Endothelial cell of umbilical vein (primary cell): ENCODE measurements around the gene ZDHHC20. TPM values are rescaled to one million over a fixed set of nuclear protein-coding genes. Genes with fewer than 3 reads are reported as not detected.

Experiments
- BruUV-seq: library from RNA; stranded (reverse); fragments of 400-500 nt; replicated peaks from 2 replicates; lab custom pipeline; 2021; lab: Mats Ljungman, UMichigan
- CTCF ChIA-PET: fragments of 300-600, 350-600 bp; sonication (Branson Sonifier 250); formaldehyde crosslinking; loops from one replicate; lab custom pipeline; 2021; ENCODE audit warnings: antibody characterized with exemption, inconsistent platforms; lab: Charles Lee
- POLR2A ChIA-PET: fragments of 300-600, 350-600 bp; sonication (Branson Sonifier 250); formaldehyde crosslinking; loops from one replicate; lab custom pipeline; 2021; ENCODE audit warnings: antibody characterized with exemption, inconsistent platforms; lab: Charles Lee
- DNase-seq: peaks from one replicate; pipeline ENCODE4 v3.0.0-alpha.2; 2011; ENCODE audit warnings: low read depth, low spot score
- FAIRE-seq: peaks from 2 replicates; lab custom pipeline; 2011; peaks lifted over from hg19 to GRCh38; lab: Jason Lieb, UNC
- H2AFZ ChIP-seq: 2 replicates; pipeline ENCODE4 v1.6.0; 2012; ENCODE audit warnings: low read depth, low read length, control low read depth, inconsistent platforms
- H3K27ac ChIP-seq: 2 replicates; pipeline ENCODE4 v1.5.1; 2011; ENCODE audit warnings: low read depth, mild to moderate bottlenecking, control low read depth, low read length, moderate library complexity; ENCODE audit not compliant: insufficient read depth
- H3K27me3 ChIP-seq, 2 experiments: 2 replicates each; pipeline versions ENCODE4 v1.6.0 to v1.6.1; 2011; ENCODE audit warnings: low read length in 2 of 2, mixed read lengths in 1 of 2; ENCODE audit not compliant: control insufficient read depth in 2 of 2, insufficient read depth in 2 of 2
- H3K36me3 ChIP-seq, 2 experiments: 2 replicates in 1 of 2; 3 replicates in 1 of 2; pipeline ENCODE4 v1.5.1; 2011; ENCODE audit warnings: low read length in 2 of 2, mild to moderate bottlenecking in 1 of 2, moderate library complexity in 1 of 2; ENCODE audit not compliant: control insufficient read depth in 2 of 2, insufficient read depth in 2 of 2; ENCODE audit errors: extremely low read depth in 1 of 2
- H3K4me1 ChIP-seq: 3 replicates; pipeline ENCODE4 v1.5.1; 2011; ENCODE audit warnings: mild to moderate bottlenecking, low read length; ENCODE audit not compliant: control insufficient read depth, insufficient read depth; ENCODE audit errors: extremely low read depth
- H3K4me2 ChIP-seq: 2 replicates; pipeline ENCODE4 v1.6.1; 2011; ENCODE audit warnings: low read length, control low read depth, mixed read lengths; ENCODE audit not compliant: insufficient read depth
- H3K4me3 ChIP-seq, 3 experiments: fragments of 200-600 bp in 1 of 3; sonication (generic), shearing (Covaris generic) in 1 of 3; replicated peaks in 1 of 3; 2 replicates each; pipeline ENCODE4 v1.5.1; 2011 to 2016; ENCODE audit warnings: control low read depth in 3 of 3, low read length in 3 of 3, mild to moderate bottlenecking in 2 of 3, inconsistent platforms in 1 of 3, low read depth in 1 of 3, moderate library complexity in 1 of 3; ENCODE audit not compliant: insufficient read depth in 1 of 3
- H3K79me2 ChIP-seq: 2 replicates; pipeline ENCODE4 v1.6.0; 2012; ENCODE audit warnings: low read length, inconsistent platforms; ENCODE audit not compliant: control insufficient read depth, insufficient read depth
- H3K9ac ChIP-seq: replicated peaks from 2 replicates; pipeline ENCODE3; 2011; ENCODE audit warnings: low read length, control low read depth; ENCODE audit not compliant: insufficient read depth; ENCODE audit errors: extremely low read depth
- H3K9me1 ChIP-seq: replicated peaks from 3 replicates; pipeline ENCODE4 v1.6.0; 2011; ENCODE audit warnings: mild to moderate bottlenecking, low read length; ENCODE audit not compliant: control insufficient read depth, insufficient read depth; ENCODE audit errors: extremely low read depth
- H3K9me3 ChIP-seq: replicated peaks from 2 replicates; pipeline ENCODE4 v1.5.1; 2012; ENCODE audit warnings: low read length, inconsistent platforms; ENCODE audit not compliant: control insufficient read depth, insufficient read depth
- H4K20me1 ChIP-seq: replicated peaks from 2 replicates; pipeline ENCODE3; 2011; ENCODE audit warnings: mild to moderate bottlenecking, low read length; ENCODE audit not compliant: control insufficient read depth, insufficient read depth; ENCODE audit errors: extremely low read depth
- EZH2 ChIP-seq: IDR thresholded peaks from 2 replicates; pipeline ENCODE4 v1.6.1; 2012; ENCODE audit warnings: borderline replicate concordance, low read depth, mild to moderate bottlenecking, moderate library complexity, low read length, inconsistent platforms; ENCODE audit not compliant: severe bottlenecking
- FOS ChIP-seq: IDR thresholded peaks from 2 replicates; pipeline ENCODE4 v1.6.1; 2011; ENCODE audit warnings: mild to moderate bottlenecking, low read length, moderate library complexity, borderline replicate concordance; ENCODE audit not compliant: insufficient read depth
- GATA2 ChIP-seq: IDR thresholded peaks from 2 replicates; pipeline ENCODE4 v1.7.0; 2011; ENCODE audit warnings: low read depth, mild to moderate bottlenecking, moderate library complexity, mixed read lengths, low read length; ENCODE audit not compliant: insufficient read length, insufficient read depth
- JUN ChIP-seq: IDR thresholded peaks from 2 replicates; pipeline ENCODE4 v1.6.1; 2011; ENCODE audit warnings: borderline replicate concordance, low read depth; ENCODE audit not compliant: insufficient read length, insufficient read depth
- MYC ChIP-seq: IDR thresholded peaks from one replicate; pipeline ENCODE4 v1.6.1; 2011; ENCODE audit warnings: mild to moderate bottlenecking, low read depth, low read length
- POLR2A ChIP-seq: IDR thresholded peaks from 2 replicates; pipeline ENCODE4 v1.6.1; 2012; ENCODE audit warnings: low read depth, mild to moderate bottlenecking, control low read depth, low read length
- POLR2AphosphoS5 ChIP-seq: IDR thresholded peaks from 2 replicates; pipeline ENCODE4 v1.6.1; 2012; ENCODE audit warnings: low read depth, mild to moderate bottlenecking, control low read depth, low read length, moderate library complexity; ENCODE audit not compliant: insufficient read depth
- dilution Hi-C: fragments of 300-500 bp; cut with MboI; formaldehyde crosslinking; loops from one replicate; pipeline ENCODE4 v1.15.0; 2019; ENCODE audit warnings: low sequenced_read_pairs; ENCODE audit not compliant: extremely low pct_ligation_motif_present
- intact Hi-C: fragments of 100-400 bp; cut with micrococcal nuclease; formaldehyde crosslinking; loops from one replicate; pipeline ENCODE4 v1.10.0; 2022
- polyA plus RNA-seq, 4 experiments: library from polyadenylated mRNA; depleted of rRNA in 3 of 4; stranded (reverse) in 3 of 4; unstranded in 1 of 4; fragments of >200 nt; gene quantifications; 2 replicates each; pipeline versions ENCODE4 v1.2.1 to v1.2.3, GENCODE V29; 2011 to 2012; ENCODE audit warnings: missing spikeins in 1 of 4
- total RNA-seq: library from RNA; stranded (reverse); gene quantifications from 2 replicates; pipeline ENCODE4 v1.2.3, GENCODE V29; 2021
- TF ChIP-seq, protein P1 (sequence below), 2 donors: IDR thresholded peaks; 1 replicate in 1 of 2; 2 replicates in 1 of 2; pipeline ENCODE4 v1.5.1; 2011; ENCODE audit warnings: low read length in 2 of 2, mild to moderate bottlenecking in 2 of 2, moderate library complexity in 2 of 2, control low read depth in 1 of 2, inconsistent platforms in 1 of 2, low read depth in 1 of 2; ENCODE audit not compliant: insufficient read depth in 1 of 2; ENCODE audit errors: extremely low read depth in 1 of 2
- TF ChIP-seq, protein P2 (sequence below): IDR thresholded peaks from 2 replicates; pipeline ENCODE4 v1.6.1; 2011; ENCODE audit not compliant: insufficient read depth, insufficient read length

The ZDHHC20 gene
- total and polyA plus RNA-seq, 2 donors (not counting 3 experiments of a cell fraction or from before 2014, with no cell fraction given): 22.1 to 59.4 TPM

DNA sequence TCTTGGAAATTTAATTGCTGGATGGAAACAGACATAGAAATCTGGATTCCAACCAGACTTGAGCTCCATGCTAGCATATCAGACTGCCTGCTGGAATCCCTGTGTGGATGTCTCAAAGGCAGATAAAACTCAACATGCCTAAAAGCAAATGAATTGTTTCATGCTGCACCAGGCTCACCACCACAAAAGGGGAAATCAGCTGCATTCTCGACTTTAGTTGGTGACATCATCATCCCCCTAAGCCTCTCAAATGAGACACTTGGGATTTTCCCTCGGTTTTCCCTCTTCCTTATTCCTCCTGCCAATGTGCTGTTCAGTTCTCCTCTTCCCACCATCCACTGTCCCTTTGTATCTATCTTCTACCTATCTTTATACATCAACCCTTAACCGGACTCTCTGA, 134.3 kb downstream of the ZDHHC20 start:
- dilution Hi-C loops: no loop called here
- CTCF ChIA-PET: no interaction called here

More for the DNA sequence above, 134.3 kb downstream of the ZDHHC20 start:
- H3K27me3 ChIP-seq: peaks cover 2% of the 10 kb centered on the region in 2 experiments
- intact Hi-C loops: no loop called here
- H3K4me3 ChIP-seq: no peak overlapping the region
- H3K79me2 ChIP-seq: no peaks in the 10 kb centered on the region
- H3K4me2 ChIP-seq: no peak overlapping the region
- TF ChIP-seq POLR2AphosphoS5 (no peak), GATA2 (no peak), FOS (no peak), POLR2A (no peak), JUN (no peak), EZH2 (no peak), MYC (no peak)
- TF ChIP-seq, protein P1, sequence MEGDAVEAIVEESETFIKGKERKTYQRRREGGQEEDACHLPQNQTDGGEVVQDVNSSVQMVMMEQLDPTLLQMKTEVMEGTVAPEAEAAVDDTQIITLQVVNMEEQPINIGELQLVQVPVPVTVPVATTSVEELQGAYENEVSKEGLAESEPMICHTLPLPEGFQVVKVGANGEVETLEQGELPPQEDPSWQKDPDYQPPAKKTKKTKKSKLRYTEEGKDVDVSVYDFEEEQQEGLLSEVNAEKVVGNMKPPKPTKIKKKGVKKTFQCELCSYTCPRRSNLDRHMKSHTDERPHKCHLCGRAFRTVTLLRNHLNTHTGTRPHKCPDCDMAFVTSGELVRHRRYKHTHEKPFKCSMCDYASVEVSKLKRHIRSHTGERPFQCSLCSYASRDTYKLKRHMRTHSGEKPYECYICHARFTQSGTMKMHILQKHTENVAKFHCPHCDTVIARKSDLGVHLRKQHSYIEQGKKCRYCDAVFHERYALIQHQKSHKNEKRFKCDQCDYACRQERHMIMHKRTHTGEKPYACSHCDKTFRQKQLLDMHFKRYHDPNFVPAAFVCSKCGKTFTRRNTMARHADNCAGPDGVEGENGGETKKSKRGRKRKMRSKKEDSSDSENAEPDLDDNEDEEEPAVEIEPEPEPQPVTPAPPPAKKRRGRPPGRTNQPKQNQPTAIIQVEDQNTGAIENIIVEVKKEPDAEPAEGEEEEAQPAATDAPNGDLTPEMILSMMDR (IDR thresholded peaks at IDR 0.05; ENCODE audit: extremely low read depth in 1 of 2, insufficient read depth in 1 of 2, low read depth in 1 of 2, low read length in 2 of 2): no peak
- TF ChIP-seq, protein P2, sequence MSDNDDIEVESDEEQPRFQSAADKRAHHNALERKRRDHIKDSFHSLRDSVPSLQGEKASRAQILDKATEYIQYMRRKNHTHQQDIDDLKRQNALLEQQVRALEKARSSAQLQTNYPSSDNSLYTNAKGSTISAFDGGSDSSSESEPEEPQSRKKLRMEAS: no peak
- POLR2A ChIA-PET: no interaction called here
- no TSS peak for BruUV-seq
- DNase-seq (no peak), FAIRE-seq (no peak)
- no peaks in the 10 kb centered on the region for H3K9me1 ChIP-seq
- H2AFZ ChIP-seq: no peak overlapping the region
- H3K36me3 ChIP-seq: no peaks in the 10 kb centered on the region
- no peak overlapping the region for H3K27ac ChIP-seq
- peaks cover 7% of the 10 kb centered on the region for H3K4me1 ChIP-seq
- H3K9ac ChIP-seq: no peak overlapping the region
- H4K20me1 ChIP-seq: no peaks in the 10 kb centered on the region
- no peaks in the 10 kb centered on the region for H3K9me3 ChIP-seq
